ENCODE measurements around the gene LTO1.

The LTO1 gene

DNA sequence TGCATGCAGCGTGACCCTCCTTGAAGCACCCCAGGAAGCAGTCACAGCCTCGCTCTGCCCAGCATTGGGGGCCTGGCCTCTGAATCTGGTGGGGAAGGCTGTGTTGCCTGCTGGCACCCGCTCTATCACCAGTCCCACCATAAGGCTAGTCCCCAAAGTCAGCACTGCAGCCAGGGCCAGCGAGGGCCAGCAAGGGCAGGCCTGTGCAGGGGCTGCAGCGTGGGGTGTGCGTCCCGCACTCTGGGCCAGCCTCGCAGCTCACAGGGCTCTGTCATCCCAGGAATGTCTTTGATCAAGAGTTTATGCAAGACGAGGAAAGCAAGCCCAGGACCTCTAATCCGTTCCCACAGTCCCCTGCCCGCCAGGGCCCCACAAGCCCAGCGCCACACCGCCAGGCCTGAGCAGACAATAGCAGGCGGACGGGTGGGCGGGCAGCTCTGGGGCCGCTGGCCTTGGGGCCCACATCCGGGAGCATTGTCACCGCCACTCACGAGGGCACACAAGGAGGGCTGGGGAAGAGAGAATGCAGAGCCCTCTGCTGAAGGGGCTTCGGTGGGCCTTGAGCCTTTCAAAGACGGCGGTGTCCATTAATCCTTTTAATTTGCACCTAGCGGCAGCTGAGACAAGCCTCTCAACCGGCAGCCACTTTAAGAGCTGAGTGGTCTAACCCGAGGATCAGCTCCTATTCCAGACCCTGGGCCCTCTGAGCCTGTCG, 17.1 kb downstream of the LTO1 start:
- no peaks in the 10 kb centered on the region for H3K36me3 ChIP-seq
- H3K27ac ChIP-seq: peak overlapping the region; percentile 40
- H3K4me3 ChIP-seq (ENCODE audit: low read depth, low read length): no peak overlapping the region
- TF ChIP-seq, protein P1, sequence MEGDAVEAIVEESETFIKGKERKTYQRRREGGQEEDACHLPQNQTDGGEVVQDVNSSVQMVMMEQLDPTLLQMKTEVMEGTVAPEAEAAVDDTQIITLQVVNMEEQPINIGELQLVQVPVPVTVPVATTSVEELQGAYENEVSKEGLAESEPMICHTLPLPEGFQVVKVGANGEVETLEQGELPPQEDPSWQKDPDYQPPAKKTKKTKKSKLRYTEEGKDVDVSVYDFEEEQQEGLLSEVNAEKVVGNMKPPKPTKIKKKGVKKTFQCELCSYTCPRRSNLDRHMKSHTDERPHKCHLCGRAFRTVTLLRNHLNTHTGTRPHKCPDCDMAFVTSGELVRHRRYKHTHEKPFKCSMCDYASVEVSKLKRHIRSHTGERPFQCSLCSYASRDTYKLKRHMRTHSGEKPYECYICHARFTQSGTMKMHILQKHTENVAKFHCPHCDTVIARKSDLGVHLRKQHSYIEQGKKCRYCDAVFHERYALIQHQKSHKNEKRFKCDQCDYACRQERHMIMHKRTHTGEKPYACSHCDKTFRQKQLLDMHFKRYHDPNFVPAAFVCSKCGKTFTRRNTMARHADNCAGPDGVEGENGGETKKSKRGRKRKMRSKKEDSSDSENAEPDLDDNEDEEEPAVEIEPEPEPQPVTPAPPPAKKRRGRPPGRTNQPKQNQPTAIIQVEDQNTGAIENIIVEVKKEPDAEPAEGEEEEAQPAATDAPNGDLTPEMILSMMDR (IDR thresholded peaks at IDR 0.05; ENCODE audit: low read depth, low read length): no peak
- peak; percentile 22 for DNase-seq
- H3K27me3 ChIP-seq (ENCODE audit: insufficient read depth, low read depth, severe bottlenecking): no peaks in the 10 kb centered on the region
- no peaks in the 10 kb centered on the region for H3K9me3 ChIP-seq (ENCODE audit: severe bottlenecking)

DNA sequence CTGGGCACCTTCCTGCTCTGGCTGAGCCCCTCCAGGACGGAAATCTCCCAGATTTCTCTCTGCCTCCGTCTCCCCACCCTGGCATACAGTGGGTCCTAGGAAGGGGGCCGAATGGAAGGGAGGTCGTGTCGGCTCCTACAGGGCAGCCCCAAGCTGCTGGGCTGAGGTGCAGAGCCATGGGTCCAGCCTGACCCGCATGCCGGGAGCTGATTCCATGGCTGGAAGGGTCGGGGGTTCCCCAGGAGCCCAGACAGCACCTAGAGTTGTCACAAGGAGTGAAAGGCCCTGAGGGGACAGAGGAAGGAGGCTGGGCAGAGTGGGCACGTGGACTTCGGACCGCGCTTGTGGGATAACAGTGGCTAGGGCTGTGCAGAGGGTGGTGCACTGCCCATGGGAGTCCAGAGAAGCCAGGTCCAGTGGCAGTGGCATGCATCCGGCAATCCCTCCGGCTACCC, 17.7 kb downstream of the LTO1 start:
- H3K27ac ChIP-seq: no peak overlapping the region
- H3K27me3 ChIP-seq (ENCODE audit: insufficient read depth, low read depth, severe bottlenecking): no peaks in the 10 kb centered on the region
- H3K36me3 ChIP-seq: no peaks in the 10 kb centered on the region
- H3K4me3 ChIP-seq (ENCODE audit: low read depth, low read length): no peak overlapping the region
- TF ChIP-seq, protein P1 (IDR thresholded peaks at IDR 0.05; ENCODE audit: low read depth, low read length): no peak
- no peak for DNase-seq
- no peaks in the 10 kb centered on the region for H3K9me3 ChIP-seq (ENCODE audit: severe bottlenecking)

DNA sequence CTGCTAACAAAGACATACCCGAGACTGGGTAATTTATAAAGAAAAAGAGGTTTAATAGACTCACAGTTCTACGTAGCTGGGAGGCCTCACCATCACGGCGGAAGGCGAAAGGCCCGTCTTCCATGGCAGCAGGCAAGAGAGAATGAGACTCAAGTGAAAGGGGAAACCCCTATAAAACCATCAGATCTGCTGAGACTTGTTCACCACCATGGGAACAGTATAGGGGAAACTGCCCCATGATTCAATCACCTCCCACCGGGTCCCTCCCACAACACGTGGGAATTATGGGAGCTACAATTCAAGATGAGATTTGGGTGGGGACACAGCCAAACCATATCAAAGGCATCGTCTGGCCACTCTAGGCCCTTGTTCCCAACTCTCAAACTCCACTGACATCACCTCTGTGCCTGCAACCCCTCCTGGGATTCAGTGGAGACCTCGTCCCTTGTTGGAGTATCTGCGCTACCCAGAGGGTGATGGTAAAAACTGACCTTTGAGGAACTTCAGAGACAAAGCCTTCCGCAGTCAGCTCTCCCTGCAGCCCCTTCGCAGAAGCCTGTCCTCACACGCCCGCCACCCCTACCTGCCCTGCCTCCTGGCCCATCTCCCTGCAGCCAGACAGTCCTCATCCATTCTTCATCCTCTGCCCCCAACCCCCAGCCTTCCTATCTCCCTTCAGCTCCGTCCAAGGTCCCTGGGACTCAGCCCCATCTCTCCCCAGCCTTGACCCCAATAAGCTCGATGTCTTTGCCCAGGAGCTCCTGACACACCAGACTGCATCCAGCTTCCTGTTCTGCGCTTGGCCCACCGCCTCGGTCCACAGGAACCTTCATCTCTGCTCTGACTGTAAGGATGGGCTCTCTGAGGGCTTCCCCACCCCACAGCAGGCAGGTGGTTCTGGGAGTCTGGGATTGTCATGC, 18.4 kb downstream of the LTO1 start:
- H3K27me3 ChIP-seq (ENCODE audit: insufficient read depth, low read depth, severe bottlenecking): no peaks in the 10 kb centered on the region
- TF ChIP-seq, protein P1 (IDR thresholded peaks at IDR 0.05; ENCODE audit: low read depth, low read length): no peak
- DNase-seq: no peak
- no peaks in the 10 kb centered on the region for H3K36me3 ChIP-seq
- no peak overlapping the region for H3K27ac ChIP-seq
- no peak overlapping the region for H3K4me3 ChIP-seq (ENCODE audit: low read depth, low read length)
- H3K9me3 ChIP-seq (ENCODE audit: severe bottlenecking): no peaks in the 10 kb centered on the region

DNA sequence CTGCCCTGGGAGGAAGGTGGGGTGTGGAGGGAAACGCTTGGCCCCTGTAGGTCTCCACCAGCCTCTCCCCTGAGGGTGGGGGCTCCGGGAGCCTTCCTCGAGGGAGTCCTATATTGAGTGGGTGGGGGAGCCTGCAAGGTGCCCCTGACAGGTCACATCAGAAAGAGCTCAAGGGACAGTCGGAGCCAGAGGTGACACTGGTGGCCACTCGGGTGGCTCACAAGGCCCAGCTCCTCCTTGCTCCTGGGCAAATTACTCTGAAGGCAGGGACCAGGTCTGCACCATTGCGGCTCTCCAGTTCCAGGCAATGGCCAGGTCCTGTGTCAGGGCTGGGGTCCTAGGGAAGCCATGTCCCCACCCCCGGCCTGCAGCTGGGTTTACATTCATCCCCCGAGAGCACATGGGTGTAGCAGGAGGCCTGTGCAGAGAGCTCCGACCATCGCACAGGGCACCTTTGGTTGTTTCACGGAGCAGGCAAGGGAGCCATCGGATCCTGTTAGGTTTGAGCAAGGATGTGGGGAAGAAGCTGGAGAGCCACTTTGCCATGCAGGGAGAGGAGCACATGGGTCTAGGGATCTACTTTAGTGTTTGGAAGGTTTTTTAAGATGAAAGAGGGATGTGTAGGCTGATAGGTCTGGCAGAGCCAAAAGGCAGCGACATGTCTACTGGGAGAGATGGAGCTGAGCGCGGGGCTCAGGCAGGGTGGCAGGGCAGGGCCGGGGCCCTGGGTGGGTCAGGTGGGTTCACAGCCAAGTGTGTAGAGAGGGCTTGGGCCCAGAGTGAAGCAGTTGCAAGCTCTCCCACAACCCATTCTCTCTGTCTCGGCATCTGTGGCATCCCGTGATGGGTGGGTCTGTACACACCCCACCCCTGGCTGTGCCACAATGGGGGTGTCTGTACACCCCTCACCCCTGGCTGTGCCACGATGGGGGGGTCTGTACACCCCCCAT, 19.4 kb downstream of the LTO1 start:
- no peak overlapping the region for H3K4me3 ChIP-seq (ENCODE audit: low read depth, low read length)
- no peak overlapping the region for H3K27ac ChIP-seq
- no peaks in the 10 kb centered on the region for H3K36me3 ChIP-seq
- H3K27me3 ChIP-seq (ENCODE audit: insufficient read depth, low read depth, severe bottlenecking): no peaks in the 10 kb centered on the region
- H3K9me3 ChIP-seq (ENCODE audit: severe bottlenecking): no peaks in the 10 kb centered on the region
- TF ChIP-seq, protein P1 (IDR thresholded peaks at IDR 0.05; ENCODE audit: low read depth, low read length): no peak
- no peak for DNase-seq

DNA sequence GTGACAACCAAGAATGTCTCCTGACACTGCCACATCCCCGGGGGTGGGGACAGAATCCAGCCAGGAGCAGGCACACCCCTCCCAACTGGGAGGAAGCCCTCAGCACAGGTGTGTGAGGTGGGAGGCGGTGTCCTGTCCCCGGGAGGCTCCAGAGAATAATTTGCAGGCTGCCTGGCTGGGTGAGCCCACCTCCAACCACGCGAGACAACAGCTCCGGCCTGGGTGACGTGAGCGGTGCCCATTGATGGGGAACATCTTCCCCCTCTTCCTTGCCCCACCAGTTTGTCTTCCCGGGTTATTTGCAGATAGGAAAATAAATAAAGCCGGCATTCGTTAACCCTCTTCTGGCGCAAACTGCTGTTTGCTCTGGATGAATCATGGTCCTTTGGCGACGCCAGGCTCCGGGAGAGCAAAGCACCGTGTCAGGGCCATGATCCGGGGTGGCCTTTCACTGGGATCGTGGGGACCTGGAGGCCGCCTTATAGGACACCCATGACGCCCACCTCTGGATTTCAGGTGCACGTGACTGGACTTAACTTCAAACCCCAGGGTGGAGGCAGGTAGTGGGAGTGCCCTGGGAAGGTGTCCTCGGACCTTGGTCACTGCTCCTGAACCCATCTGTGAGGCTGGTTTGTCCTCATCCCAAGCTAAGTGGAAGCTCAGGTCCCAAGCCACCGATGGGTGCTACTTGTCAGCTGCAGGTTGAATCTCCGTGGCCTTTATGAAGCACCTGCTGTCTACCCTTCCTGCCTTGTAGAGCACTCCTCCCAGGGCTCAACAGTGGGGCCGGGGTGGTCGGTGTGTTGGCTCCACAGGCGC, 20.3 kb downstream of the LTO1 start:
- no peak overlapping the region for H3K4me3 ChIP-seq (ENCODE audit: low read depth, low read length)
- H3K36me3 ChIP-seq: no peaks in the 10 kb centered on the region
- no peak overlapping the region for H3K27ac ChIP-seq
- no peaks in the 10 kb centered on the region for H3K9me3 ChIP-seq (ENCODE audit: severe bottlenecking)
- no peaks in the 10 kb centered on the region for H3K27me3 ChIP-seq (ENCODE audit: insufficient read depth, low read depth, severe bottlenecking)
- TF ChIP-seq, protein P1 (IDR thresholded peaks at IDR 0.05; ENCODE audit: low read depth, low read length): no peak
- no peak for DNase-seq

Measured in WERI-Rb-1 (cell line).